ENCODE data around the gene LRRC74A. TPM values are rescaled to one million over a fixed set of nuclear protein-coding genes. Genes with fewer than 3 reads are reported as not detected.

The LRRC74A gene
- polyA plus RNA-seq, 1 of the 3 experiments (the other 2 are of a cell fraction): not detected

DNA sequence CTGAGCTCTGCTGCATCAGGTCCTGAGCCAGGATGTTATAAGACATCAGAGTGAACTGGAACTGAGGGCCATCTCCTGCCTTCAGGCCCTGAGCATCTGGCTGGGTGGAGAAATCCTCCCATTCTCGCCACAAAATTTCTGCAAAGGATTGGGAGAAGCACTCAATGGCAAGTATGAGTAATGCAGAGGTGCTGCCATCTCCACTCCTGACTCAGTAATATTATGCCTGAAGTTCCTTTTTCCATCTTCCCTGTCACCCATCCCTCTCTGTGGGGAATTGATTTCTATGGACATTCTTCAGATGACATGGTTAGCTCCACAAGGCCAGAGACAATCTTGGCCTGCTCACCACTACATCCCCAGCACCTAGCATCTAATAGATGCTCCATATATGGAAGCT, 18.2 kb upstream of the LRRC74A start:
- Histone ChIP-seq H3K9ac (no peak overlapping the region), H3K79me2 (ENCODE audit: insufficient read depth) (peaks cover 5% of the 10 kb centered on the region; the same call in 1 of the 2 replicates), H3F3A (replicated peaks; ENCODE audit: insufficient read depth) (peaks cover 1% of the 10 kb centered on the region), H4K20me1 (ENCODE audit: insufficient read depth) (no peaks in the 10 kb centered on the region), H3K9me2 (no peaks in the 10 kb centered on the region), H3K4me2 (no peak overlapping the region), H2AFZ (ENCODE audit: low read depth) (no peak overlapping the region), H3K36me3 (replicated peaks in 1 of 2; ENCODE audit: control insufficient read depth in 1 of 2, insufficient read depth in 2 of 2, low read length in 1 of 2) (peaks cover 4 to 58% of the 10 kb centered on the region in 2 experiments), H3K9me3 (no peaks in the 10 kb centered on the region), H3K4me3 (ENCODE audit: low read depth in 2 of 2, low read length in 1 of 2) (no peak overlapping the region), H3K27me3 (ENCODE audit: insufficient read depth) (no peaks in the 10 kb centered on the region), H3K4me1 (ENCODE audit: control insufficient read depth in 1 of 2, insufficient read depth in 2 of 2, low read depth in 1 of 2, low read length in 1 of 2) (peaks cover 6 to 14% of the 10 kb centered on the region in 2 experiments; a peak in 3 of 4 replicates), H3K27ac (ENCODE audit: low read depth in 2 of 2, low read length in 1 of 2) (no peak overlapping the region)
- ChIA-PET POLR2A (no interaction called here), CTCF (interaction anchor here (5.5 to 9.9 kb wide), 2 partner anchors 23 to 99 kb away, joined by 29 to 112 read pairs; no protein-coding TSS in a partner anchor)
- no peak for TF ChIP-seq TCF12 (IDR thresholded peaks at IDR 0.05)
- TF ChIP-seq, protein P1, sequence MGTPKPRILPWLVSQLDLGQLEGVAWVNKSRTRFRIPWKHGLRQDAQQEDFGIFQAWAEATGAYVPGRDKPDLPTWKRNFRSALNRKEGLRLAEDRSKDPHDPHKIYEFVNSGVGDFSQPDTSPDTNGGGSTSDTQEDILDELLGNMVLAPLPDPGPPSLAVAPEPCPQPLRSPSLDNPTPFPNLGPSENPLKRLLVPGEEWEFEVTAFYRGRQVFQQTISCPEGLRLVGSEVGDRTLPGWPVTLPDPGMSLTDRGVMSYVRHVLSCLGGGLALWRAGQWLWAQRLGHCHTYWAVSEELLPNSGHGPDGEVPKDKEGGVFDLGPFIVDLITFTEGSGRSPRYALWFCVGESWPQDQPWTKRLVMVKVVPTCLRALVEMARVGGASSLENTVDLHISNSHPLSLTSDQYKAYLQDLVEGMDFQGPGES (IDR thresholded peaks at IDR 0.05; ENCODE audit: low read depth, low read length): no peak
- TF ChIP-seq, protein P2, sequence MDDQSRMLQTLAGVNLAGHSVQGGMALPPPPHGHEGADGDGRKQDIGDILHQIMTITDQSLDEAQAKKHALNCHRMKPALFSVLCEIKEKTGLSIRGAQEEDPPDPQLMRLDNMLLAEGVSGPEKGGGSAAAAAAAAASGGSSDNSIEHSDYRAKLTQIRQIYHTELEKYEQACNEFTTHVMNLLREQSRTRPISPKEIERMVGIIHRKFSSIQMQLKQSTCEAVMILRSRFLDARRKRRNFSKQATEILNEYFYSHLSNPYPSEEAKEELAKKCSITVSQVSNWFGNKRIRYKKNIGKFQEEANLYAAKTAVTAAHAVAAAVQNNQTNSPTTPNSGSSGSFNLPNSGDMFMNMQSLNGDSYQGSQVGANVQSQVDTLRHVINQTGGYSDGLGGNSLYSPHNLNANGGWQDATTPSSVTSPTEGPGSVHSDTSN (IDR thresholded peaks at IDR 0.05): no peak
- DNase-seq: no peak
- WGBS (ENCODE audit: low lambda C conversion rate): 89% methylated on average over 1 of the region's 1 CpG

- Histone ChIP-seq H3K27ac (ENCODE audit: low read depth in 2 of 2, low read length in 1 of 2) (no peak overlapping the region), H3K27me3 (ENCODE audit: insufficient read depth) (no peaks in the 10 kb centered on the region), H4K20me1 (ENCODE audit: insufficient read depth) (no peaks in the 10 kb centered on the region), H3K9me2 (no peaks in the 10 kb centered on the region), H3K4me3 (ENCODE audit: low read depth in 2 of 2, low read length in 1 of 2) (no peak overlapping the region), H3F3A (replicated peaks; ENCODE audit: insufficient read depth) (peaks cover 5% of the 10 kb centered on the region), H3K9me3 (no peaks in the 10 kb centered on the region), H3K4me1 (ENCODE audit: control insufficient read depth in 1 of 2, insufficient read depth in 2 of 2, low read depth in 1 of 2, low read length in 1 of 2) (peaks cover 6 to 16% of the 10 kb centered on the region in 2 experiments; a peak in 3 of 4 replicates), H3K9ac (no peak overlapping the region), H2AFZ (ENCODE audit: low read depth) (no peak overlapping the region), H3K4me2 (no peak overlapping the region), H3K79me2 (ENCODE audit: insufficient read depth) (peaks cover 5% of the 10 kb centered on the region; the same call in 1 of the 2 replicates), H3K36me3 (replicated peaks in 1 of 2; ENCODE audit: control insufficient read depth in 1 of 2, insufficient read depth in 2 of 2, low read length in 1 of 2) (peaks cover 0 to 48% of the 10 kb centered on the region in 2 experiments)
- no peak for DNase-seq
- no peak for TF ChIP-seq SMC3 (IDR thresholded peaks at IDR 0.05; ENCODE audit: low read depth, low read length)
- TF ChIP-seq FOXM1 (IDR thresholded peaks at IDR 0.05; ENCODE audit: low read depth): no peak
- TF ChIP-seq CHD2 (IDR thresholded peaks at IDR 0.05; ENCODE audit: low read length, partially characterized antibody): no peak
- no peak for TF ChIP-seq RCOR1 (IDR thresholded peaks at IDR 0.05; ENCODE audit: low read length)
- TF ChIP-seq FOXJ3 (CRISPR knock-in tag; IDR thresholded peaks at IDR 0.05): no peak
- no peak for TF ChIP-seq SIN3A (IDR thresholded peaks at IDR 0.05; ENCODE audit: borderline replicate concordance, low read depth, low read length)
- no peak for TF ChIP-seq POLR2AphosphoS5 (IDR thresholded peaks at IDR 0.05; ENCODE audit: low read depth, low read length)
- TF ChIP-seq MXI1 (IDR thresholded peaks at IDR 0.05; ENCODE audit: low read depth, low read length): no peak
- no peak for TF ChIP-seq RAD21 (IDR thresholded peaks at IDR 0.05; ENCODE audit: low read length)
- TF ChIP-seq RFX5 (IDR thresholded peaks at IDR 0.05; ENCODE audit: low read length): no peak
- TF ChIP-seq, protein P3, sequence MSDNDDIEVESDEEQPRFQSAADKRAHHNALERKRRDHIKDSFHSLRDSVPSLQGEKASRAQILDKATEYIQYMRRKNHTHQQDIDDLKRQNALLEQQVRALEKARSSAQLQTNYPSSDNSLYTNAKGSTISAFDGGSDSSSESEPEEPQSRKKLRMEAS (IDR thresholded peaks at IDR 0.05; ENCODE audit: low read depth): no peak
- TF ChIP-seq GATA2 (CRISPR knock-in tag; IDR thresholded peaks at IDR 0.05): no peak
- TF ChIP-seq, protein P1 (IDR thresholded peaks at IDR 0.05; ENCODE audit: low read depth, low read length): no peak
- TF ChIP-seq TAF1 (IDR thresholded peaks at IDR 0.05; ENCODE audit: borderline replicate concordance, low read depth, low read length): no peak
- TF ChIP-seq JUND (IDR thresholded peaks at IDR 0.05): no peak
- no peak for TF ChIP-seq RXRA (IDR thresholded peaks at IDR 0.05; ENCODE audit: borderline replicate concordance, low read depth)
- TF ChIP-seq GABPA (IDR thresholded peaks at IDR 0.05; ENCODE audit: low read depth): no peak
- TF ChIP-seq NRF1 (IDR thresholded peaks at IDR 0.05; ENCODE audit: low read depth, low read length): no peak
- CTCF ChIA-PET: interaction anchor here (5.5 to 9.9 kb wide), 2 partner anchors 24 to 100 kb away, joined by 29 to 112 read pairs; no protein-coding TSS in a partner anchor
- WGBS (ENCODE audit: low lambda C conversion rate): 93% methylated on average over 4 of the region's 4 CpGs
- POLR2A ChIA-PET: no interaction called here
Observed at GRCh38 chr14:76808990-76809389, 17.2 kb upstream of the LRRC74A start.

All from SK-N-SH (cell line).